Liver (tissue), 9 donors: ENCODE results near the gene AFAP1L2. TPM values are rescaled to one million over a fixed set of nuclear protein-coding genes. Genes with fewer than 3 reads are reported as not detected.

Experiments
- DNase-seq: peaks from one replicate; pipeline ENCODE4 v3.0.0-alpha.2; 2017; ENCODE audit warnings: low spot score
- H3K27ac ChIP-seq, 2 donors: one replicate each; pipeline ENCODE4 v1.7.0; 2013; ENCODE audit warnings: inconsistent platforms in 2 of 2, low read length in 2 of 2, control low read depth in 1 of 2, low read depth in 1 of 2, mild to moderate bottlenecking in 1 of 2
- H3K27me3 ChIP-seq, 4 donors: one replicate each; pipeline versions ENCODE4 v1.6.1 to v1.7.0; 2013; ENCODE audit warnings: low read length in 3 of 4, inconsistent platforms in 1 of 4, mild to moderate bottlenecking in 1 of 4, moderate library complexity in 1 of 4; ENCODE audit not compliant: control insufficient read depth in 4 of 4, insufficient read depth in 4 of 4
- H3K36me3 ChIP-seq, 4 donors: one replicate each; pipeline versions ENCODE4 v1.6.1 to v1.7.0; 2013; ENCODE audit warnings: low read length in 3 of 4, mild to moderate bottlenecking in 3 of 4, low read depth in 1 of 4, moderate library complexity in 1 of 4; ENCODE audit not compliant: control insufficient read depth in 4 of 4, insufficient read depth in 3 of 4
- H3K4me1 ChIP-seq, 4 donors: one replicate each; pipeline versions ENCODE4 v1.6.1 to v1.7.0; 2013; ENCODE audit warnings: low read length in 3 of 4, mild to moderate bottlenecking in 3 of 4, moderate library complexity in 1 of 4; ENCODE audit not compliant: control insufficient read depth in 4 of 4, insufficient read depth in 4 of 4
- H3K4me3 ChIP-seq, 3 donors: one replicate each; pipeline versions ENCODE4 v1.6.1 to v1.7.0; 2013; ENCODE audit warnings: low read length in 3 of 3, control low read depth in 1 of 3, low read depth in 1 of 3, mild to moderate bottlenecking in 1 of 3
- H3K9ac ChIP-seq, 2 donors: one replicate each; pipeline ENCODE4 v1.7.0; 2013; ENCODE audit warnings: low read length in 2 of 2, mild to moderate bottlenecking in 2 of 2, moderate library complexity in 2 of 2, control low read depth in 1 of 2, low read depth in 1 of 2
- H3K9me3 ChIP-seq, 4 donors: one replicate each; pipeline versions ENCODE4 v1.6.1 to v1.7.0; 2013; ENCODE audit warnings: low read length in 3 of 4; ENCODE audit not compliant: control insufficient read depth in 4 of 4
- ATF3 ChIP-seq: IDR thresholded peaks from 2 replicates; pipeline ENCODE4 v1.6.1; 2016; ENCODE audit warnings: antibody characterized with exemption
- CTCF ChIP-seq: fragments of 150-350 bp; IDR thresholded peaks from 2 replicates; pipeline ENCODE4 v1.5.1; 2017; ENCODE audit warnings: improper control_type of control experiment, low read depth, low read length; ENCODE audit not compliant: missing input control
- EGR1 ChIP-seq, 2 donors: IDR thresholded peaks; 2 replicates each; pipeline ENCODE4 v1.6.1; 2016 to 2018; ENCODE audit warnings: antibody characterized with exemption in 2 of 2, low read depth in 2 of 2
- FOXA1 ChIP-seq: IDR thresholded peaks from 2 replicates; pipeline ENCODE4 v1.6.1; 2016; ENCODE audit warnings: antibody characterized with exemption
- FOXA2 ChIP-seq: IDR thresholded peaks from 2 replicates; pipeline ENCODE4 v1.6.1; 2016; ENCODE audit warnings: antibody characterized with exemption
- GABPA ChIP-seq, 2 donors: IDR thresholded peaks in 1 of 2; conservative IDR thresholded peaks in 1 of 2; 2 replicates each; pipeline ENCODE4 v1.6.1; 2016; ENCODE audit warnings: antibody characterized with exemption in 2 of 2, mild to moderate bottlenecking in 1 of 2, moderate library complexity in 1 of 2
- HNF4A ChIP-seq, 2 donors: conservative IDR thresholded peaks; 2 replicates each; pipeline ENCODE4 v1.6.1; 2016; ENCODE audit warnings: antibody characterized with exemption in 2 of 2, mild to moderate bottlenecking in 2 of 2
- HNF4G ChIP-seq: IDR thresholded peaks from 2 replicates; pipeline ENCODE4 v1.6.1; 2016; ENCODE audit warnings: antibody characterized with exemption
- JUND ChIP-seq, 2 donors: IDR thresholded peaks; 2 replicates each; pipeline ENCODE4 v1.6.1; 2016; ENCODE audit warnings: antibody characterized with exemption in 2 of 2
- MAX ChIP-seq: IDR thresholded peaks from 2 replicates; pipeline ENCODE4 v1.6.1; 2016; ENCODE audit warnings: antibody characterized with exemption
- NR2F2 ChIP-seq: IDR thresholded peaks from 2 replicates; pipeline ENCODE4 v1.6.1; 2016; ENCODE audit warnings: antibody characterized with exemption
- RAD21 ChIP-seq, 2 donors: IDR thresholded peaks; 2 replicates each; pipeline ENCODE4 v1.6.1; 2016; ENCODE audit warnings: antibody characterized with exemption in 2 of 2, mild to moderate bottlenecking in 2 of 2
- REST ChIP-seq: IDR thresholded peaks from 2 replicates; pipeline ENCODE4 v1.6.1; 2016; ENCODE audit warnings: antibody characterized with exemption, mild to moderate bottlenecking
- RXRA ChIP-seq, 2 donors: IDR thresholded peaks; 2 replicates each; pipeline ENCODE4 v1.6.1; 2017 to 2018; ENCODE audit warnings: antibody characterized with exemption in 2 of 2, mild to moderate bottlenecking in 1 of 2
- SP1 ChIP-seq: IDR thresholded peaks from 2 replicates; pipeline ENCODE4 v1.6.1; 2018; ENCODE audit warnings: antibody characterized with exemption, mild to moderate bottlenecking
- TAF1 ChIP-seq: conservative IDR thresholded peaks from 2 replicates; pipeline ENCODE4 v1.6.1; 2016; ENCODE audit warnings: antibody characterized with exemption, mild to moderate bottlenecking
- ZBTB33 ChIP-seq: IDR thresholded peaks from 2 replicates; pipeline ENCODE4 v1.6.1; 2016; ENCODE audit warnings: antibody characterized with exemption
- WGBS: extraction: QIAGEN DNeasy Blood & Tissue Kit; methylation state at CpG from one replicate; pipeline ENCODE4 v1.1.7; 2013; 5-methylcytosine and 5-hydroxymethylcytosine counted together
- polyA plus RNA-seq, 2 donors: library from polyadenylated mRNA; stranded (reverse) in 1 of 2; unstranded in 1 of 2; fragments of 200-250 nt in 1 of 2; fragments of >200 nt in 1 of 2; fragmentation: Nextera tagmentation in 1 of 2; extraction: Ambion mirVana in 1 of 2; gene quantifications; one replicate each; pipeline versions ENCODE4 v1.2.1 to v1.2.3, GENCODE V29; 2013 to 2015
- total RNA-seq, 2 donors: library from RNA; depleted of rRNA; stranded (reverse); fragments of >200 nt; gene quantifications; one replicate each; pipeline ENCODE4 v1.2.3, GENCODE V29; 2014
- donor health status: healthy.
- donor health status: healthy.
- donor health status: healthy.
- donor health status: healthy.
- donor health status: healthy.

The AFAP1L2 gene
- total and polyA plus RNA-seq, 4 donors: 0.53 to 1.8 (median 1.3) TPM

- DNase-seq: no peak
- Histone ChIP-seq H3K27me3 (no peaks in the 10 kb centered on the region), H3K9me3 (no peaks in the 10 kb centered on the region), H3K36me3 (peaks cover 4 to 23% (median 12%) of the 10 kb centered on the region in 4 donors), H3K4me3 (no peak overlapping the region), H3K27ac (no peak overlapping the region), H3K9ac (no peak overlapping the region), H3K4me1 (no peaks in the 10 kb centered on the region)
- no peak for TF ChIP-seq JUND (IDR thresholded peaks at IDR 0.05)
- no peak for TF ChIP-seq RAD21 (IDR thresholded peaks at IDR 0.05)
- no peak for TF ChIP-seq TAF1
- no peak for TF ChIP-seq EGR1 (IDR thresholded peaks at IDR 0.05; ENCODE audit: low read depth in 2 of 2)
- no peak for TF ChIP-seq HNF4G
- no peak for TF ChIP-seq NR2F2
- TF ChIP-seq HNF4A (conservative IDR thresholded peaks at IDR 0.05): no peak
- TF ChIP-seq ZBTB33: no peak
- TF ChIP-seq SP1: no peak
- TF ChIP-seq FOXA2: no peak
- TF ChIP-seq FOXA1: no peak
- no peak for TF ChIP-seq REST
- no peak for TF ChIP-seq ATF3
- TF ChIP-seq RXRA (IDR thresholded peaks at IDR 0.05): no peak
- TF ChIP-seq GABPA (IDR thresholded peaks at IDR 0.05 in 1 of 2, conservative IDR thresholded peaks at IDR 0.05 in 1 of 2): no peak
- 64% methylated on average over 2 of the region's 2 CpGs for WGBS
Observed at GRCh38 chr10:114448897-114449296, 44.6 kb upstream of the AFAP1L2 start.

- TF ChIP-seq REST (no peak), ATF3 (no peak), TAF1 (no peak), HNF4G (no peak), MAX (no peak), FOXA1 (no peak), CTCF (no peak), FOXA2 (no peak)
- Histone ChIP-seq H3K9ac (no peak overlapping the region), H3K9me3 (no peaks in the 10 kb centered on the region), H3K4me3 (no peak overlapping the region), H3K27me3 (no peaks in the 10 kb centered on the region), H3K36me3 (peaks cover 8 to 36% (median 19%) of the 10 kb centered on the region in 4 donors), H3K27ac (no peak overlapping the region), H3K4me1 (no peaks in the 10 kb centered on the region)
- 83% methylated on average over 6 of the region's 6 CpGs for WGBS
- DNase-seq: no peak
Observed at GRCh38 chr10:114445332-114445731, 41.0 kb upstream of the AFAP1L2 start.
